SK-N-SH (cell line): Measurements from ENCODE around the gene ZW10. TPM values are rescaled to one million over a fixed set of nuclear protein-coding genes. Genes with fewer than 3 reads are reported as not detected.

ENCODE experiments used
- CTCF ChIA-PET: fragments of 300-600, 350-600 bp; formaldehyde crosslinking; extraction: SDS; loops from one replicate; lab custom pipeline; 2021; lab: Yijun Ruan, JAX
- POLR2A ChIA-PET: fragments of 350-600 bp; sonication (Branson Sonifier 250); formaldehyde crosslinking; extraction: SDS; loops from one replicate; lab custom pipeline; 2020; ENCODE audit warnings: antibody characterized with exemption, inconsistent platforms; lab: Yijun Ruan, JAX
- DNase-seq: peaks from one replicate; pipeline ENCODE4 v3.0.0; 2012
- H2AFZ ChIP-seq: fragments of 200-600 bp; sonication (generic); 2 replicates; pipeline ENCODE4 v1.8.1; 2016; ENCODE audit warnings: antibody characterized with exemption, mild to moderate bottlenecking, low read depth
- H3F3A ChIP-seq: fragments of 200-600 bp; sonication (generic); replicated peaks from 2 replicates; pipeline ENCODE3; 2016; ENCODE audit warnings: antibody characterized with exemption, mild to moderate bottlenecking; ENCODE audit not compliant: insufficient read depth
- H3K27ac ChIP-seq, 2 experiments: fragments of 200-500 bp in 1 of 2; fragments of 200-600 bp in 1 of 2; sonication (Bioruptor generic) in 1 of 2; sonication (generic), shearing (Covaris generic) in 1 of 2; 2 replicates each; pipeline versions ENCODE4 v1.5.1 to v1.6.1; 2014 to 2016; ENCODE audit warnings: low read depth in 2 of 2, inconsistent platforms in 1 of 2, low read length in 1 of 2, mild to moderate bottlenecking in 1 of 2, mixed read lengths in 1 of 2
- H3K27me3 ChIP-seq: fragments of 200-600 bp; sonication (generic), shearing (Covaris generic); 2 replicates; pipeline ENCODE4 v1.6.1; 2016; ENCODE audit warnings: mixed run types; ENCODE audit not compliant: insufficient read depth
- H3K36me3 ChIP-seq, 2 experiments: fragments of 200-500 bp in 1 of 2; fragments of 200-600 bp in 1 of 2; sonication (Bioruptor generic) in 1 of 2; sonication (generic) in 1 of 2; replicated peaks in 1 of 2; 2 replicates each; pipeline versions ENCODE3 to v1.5.1; 2014 to 2016; ENCODE audit warnings: low read length in 1 of 2, mild to moderate bottlenecking in 1 of 2; ENCODE audit not compliant: insufficient read depth in 2 of 2, control insufficient read depth in 1 of 2
- H3K4me1 ChIP-seq, 2 experiments: fragments of 200-500 bp in 1 of 2; fragments of 200-600 bp in 1 of 2; sonication (Bioruptor generic) in 1 of 2; sonication (generic), shearing (Covaris generic) in 1 of 2; 2 replicates each; pipeline versions ENCODE4 v1.5.1 to v1.6.1; 2014 to 2016; ENCODE audit warnings: low read depth in 1 of 2, low read length in 1 of 2, mixed run types in 1 of 2; ENCODE audit not compliant: insufficient read depth in 2 of 2, control insufficient read depth in 1 of 2
- H3K4me2 ChIP-seq: fragments of 200-600 bp; sonication (generic), shearing (Covaris generic); 2 replicates; pipeline ENCODE4 v1.6.1; 2017; ENCODE audit warnings: mixed run types
- H3K4me3 ChIP-seq, 2 experiments: fragments of 200-500 bp in 1 of 2; fragments of 200-600 bp in 1 of 2; sonication (Bioruptor generic) in 1 of 2; sonication (generic), shearing (Covaris generic) in 1 of 2; 2 replicates each; pipeline versions ENCODE4 v1.5.1 to v1.8.1; 2014 to 2016; ENCODE audit warnings: low read depth in 2 of 2, inconsistent platforms in 1 of 2, low read length in 1 of 2, mild to moderate bottlenecking in 1 of 2, mixed read lengths in 1 of 2, moderate library complexity in 1 of 2
- H3K79me2 ChIP-seq: fragments of 200-600 bp; sonication (generic); 2 replicates; pipeline ENCODE4 v1.8.1; 2017; ENCODE audit warnings: mild to moderate bottlenecking; ENCODE audit not compliant: insufficient read depth
- H3K9ac ChIP-seq: fragments of 200-600 bp; sonication (generic); 2 replicates; pipeline ENCODE4 v1.6.1; 2017; ENCODE audit warnings: mixed run types
- H3K9me2 ChIP-seq: fragments of 200-600 bp; sonication (generic); 2 replicates; pipeline ENCODE4 v1.6.1; 2017; ENCODE audit warnings: mixed run types
- H3K9me3 ChIP-seq: fragments of 200-600 bp; sonication (generic); 2 replicates; pipeline ENCODE4 v1.6.1; 2017; ENCODE audit warnings: mixed run types, mild to moderate bottlenecking, moderate library complexity
- H4K20me1 ChIP-seq: fragments of 200-600 bp; sonication (generic); 2 replicates; pipeline ENCODE4 v1.6.1; 2017; ENCODE audit warnings: mild to moderate bottlenecking, mixed run types; ENCODE audit not compliant: insufficient read depth
- ELF1 ChIP-seq: IDR thresholded peaks from 2 replicates; pipeline ENCODE4 v1.4.0; 2012
- EZH2phosphoT487 ChIP-seq: fragments of 200-600 bp; sonication (generic); IDR thresholded peaks from 2 replicates; pipeline ENCODE4 v1.6.1; 2017; ENCODE audit warnings: low read depth, mixed run types, mild to moderate bottlenecking, antibody characterized with exemption, moderate library complexity, borderline replicate concordance
- FOSL2 ChIP-seq: IDR thresholded peaks from 2 replicates; pipeline ENCODE4 v1.4.0; 2012; ENCODE audit warnings: low read depth, mild to moderate bottlenecking, moderate library complexity, borderline replicate concordance
- FOXM1 ChIP-seq: IDR thresholded peaks from 2 replicates; pipeline ENCODE4 v1.4.0; 2012; ENCODE audit warnings: low read depth, mild to moderate bottlenecking
- GABPA ChIP-seq: IDR thresholded peaks from 2 replicates; pipeline ENCODE4 v1.4.0; 2012; ENCODE audit warnings: low read depth, mild to moderate bottlenecking
- MEF2A ChIP-seq: IDR thresholded peaks from 2 replicates; pipeline ENCODE4 v1.4.0; 2012; ENCODE audit warnings: low read depth, borderline replicate concordance
- MXI1 ChIP-seq: IDR thresholded peaks from 2 replicates; pipeline ENCODE4 v1.6.1; 2012; ENCODE audit warnings: mild to moderate bottlenecking, low read depth, low read length, improper control_type of control experiment
- NFIC ChIP-seq: IDR thresholded peaks from 2 replicates; pipeline ENCODE4 v1.4.0; 2012; ENCODE audit warnings: borderline replicate concordance
- NRF1 ChIP-seq: IDR thresholded peaks from 2 replicates; pipeline ENCODE4 v1.6.1; 2012; ENCODE audit warnings: low read depth, mild to moderate bottlenecking, low read length
- POLR2AphosphoS5 ChIP-seq: IDR thresholded peaks from 2 replicates; pipeline ENCODE4 v1.6.1; 2012; ENCODE audit warnings: low read depth, low read length
- RCOR1 ChIP-seq: fragments of 150-350 bp; IDR thresholded peaks from 2 replicates; pipeline ENCODE4 v1.6.1; 2017; ENCODE audit warnings: antibody characterized with exemption, low read length
- RFX5 ChIP-seq: IDR thresholded peaks from 2 replicates; pipeline ENCODE4 v1.6.1; 2012; ENCODE audit warnings: mild to moderate bottlenecking, improper control_type of control experiment, low read length
- RXRA ChIP-seq: IDR thresholded peaks from 2 replicates; pipeline ENCODE4 v1.4.0; 2012; ENCODE audit warnings: low read depth, mild to moderate bottlenecking, borderline replicate concordance
- SIN3A ChIP-seq: IDR thresholded peaks from 2 replicates; pipeline ENCODE4 v1.6.1; 2012; ENCODE audit warnings: low read depth, mild to moderate bottlenecking, low read length, moderate library complexity, borderline replicate concordance
- SMC3 ChIP-seq: IDR thresholded peaks from 2 replicates; pipeline ENCODE4 v1.6.1; 2012; ENCODE audit warnings: low read depth, low read length, improper control_type of control experiment
- TAF1 ChIP-seq: IDR thresholded peaks from 2 replicates; pipeline ENCODE4 v1.6.1; 2012; ENCODE audit warnings: low read depth, mild to moderate bottlenecking, low read length, moderate library complexity, borderline replicate concordance
- TCF12 ChIP-seq: IDR thresholded peaks from 2 replicates; pipeline ENCODE4 v1.4.0; 2012
- USF1 ChIP-seq: IDR thresholded peaks from 2 replicates; pipeline ENCODE4 v1.4.0; 2012; ENCODE audit warnings: low read depth, borderline replicate concordance
- WGBS: methylation state at CpG from one replicate; pipeline ENCODE4 v1.1.6; 2017; ENCODE audit warnings: low lambda C conversion rate; 5-methylcytosine and 5-hydroxymethylcytosine counted together
- polyA plus RNA-seq, 3 experiments: library from polyadenylated mRNA; depleted of rRNA; stranded (reverse); fragments of >200 nt; gene quantifications; 2 replicates each; pipeline ENCODE4 v1.2.3, GENCODE V29; 2012
- TF ChIP-seq, protein P1 (sequence below): fragments of 150-350 bp; IDR thresholded peaks from 2 replicates; pipeline ENCODE4 v1.6.1; 2017; ENCODE audit warnings: antibody characterized with exemption, low read length, low read depth, borderline replicate concordance
- TF ChIP-seq, protein P2 (sequence below): fragments of 150-350 bp; IDR thresholded peaks from 2 replicates; pipeline ENCODE4 v1.6.1; 2016; ENCODE audit warnings: mild to moderate bottlenecking, low read depth, low read length
- TF ChIP-seq, protein P3 (sequence below): fragments of 200-600 bp; sonication (generic); IDR thresholded peaks from 2 replicates; pipeline ENCODE4 v1.6.1; 2017; ENCODE audit warnings: antibody characterized with exemption, mild to moderate bottlenecking, moderate library complexity

The ZW10 gene
- polyA plus RNA-seq, 1 of the 3 experiments (the other 2 are of a cell fraction) = 6.1 TPM

- CTCF ChIA-PET = interaction anchor here (0.7 to 2.6 kb wide), 3 partner anchors 17 to 378 kb away, joined by 3 to 7 read pairs (median 4); no protein-coding TSS in a partner anchor
- Histone ChIP-seq H3K4me2 (no peak overlapping the region), H2AFZ (no peak overlapping the region), H3K9me2 (no peaks in the 10 kb centered on the region), H3K4me1 (peaks cover 0 to 11% of the 10 kb centered on the region in 2 experiments; a peak in 1 of 4 replicates), H4K20me1 (no peaks in the 10 kb centered on the region), H3K27me3 (no peaks in the 10 kb centered on the region), H3K79me2 (no peaks in the 10 kb centered on the region), H3K36me3 (no peaks in the 10 kb centered on the region), H3K9ac (no peak overlapping the region), H3K27ac (no peak overlapping the region), H3F3A (no peaks in the 10 kb centered on the region), H3K4me3 (no peak overlapping the region), H3K9me3 (no peaks in the 10 kb centered on the region)
- 57% methylated on average over 5 of the region's 5 CpGs for WGBS
- no peak for DNase-seq
- POLR2A ChIA-PET = no interaction called here
- no peak for TF ChIP-seq NFIC
- no peak for TF ChIP-seq NRF1
- TF ChIP-seq MEF2A = no peak
- no peak for TF ChIP-seq FOSL2
- TF ChIP-seq FOXM1 = no peak
- TF ChIP-seq, protein P1, sequence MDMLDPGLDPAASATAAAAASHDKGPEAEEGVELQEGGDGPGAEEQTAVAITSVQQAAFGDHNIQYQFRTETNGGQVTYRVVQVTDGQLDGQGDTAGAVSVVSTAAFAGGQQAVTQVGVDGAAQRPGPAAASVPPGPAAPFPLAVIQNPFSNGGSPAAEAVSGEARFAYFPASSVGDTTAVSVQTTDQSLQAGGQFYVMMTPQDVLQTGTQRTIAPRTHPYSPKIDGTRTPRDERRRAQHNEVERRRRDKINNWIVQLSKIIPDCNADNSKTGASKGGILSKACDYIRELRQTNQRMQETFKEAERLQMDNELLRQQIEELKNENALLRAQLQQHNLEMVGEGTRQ = no peak
- no peak for TF ChIP-seq POLR2AphosphoS5
- TF ChIP-seq ELF1 = no peak
- no peak for TF ChIP-seq SMC3
- TF ChIP-seq, protein P2, sequence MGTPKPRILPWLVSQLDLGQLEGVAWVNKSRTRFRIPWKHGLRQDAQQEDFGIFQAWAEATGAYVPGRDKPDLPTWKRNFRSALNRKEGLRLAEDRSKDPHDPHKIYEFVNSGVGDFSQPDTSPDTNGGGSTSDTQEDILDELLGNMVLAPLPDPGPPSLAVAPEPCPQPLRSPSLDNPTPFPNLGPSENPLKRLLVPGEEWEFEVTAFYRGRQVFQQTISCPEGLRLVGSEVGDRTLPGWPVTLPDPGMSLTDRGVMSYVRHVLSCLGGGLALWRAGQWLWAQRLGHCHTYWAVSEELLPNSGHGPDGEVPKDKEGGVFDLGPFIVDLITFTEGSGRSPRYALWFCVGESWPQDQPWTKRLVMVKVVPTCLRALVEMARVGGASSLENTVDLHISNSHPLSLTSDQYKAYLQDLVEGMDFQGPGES = no peak
- TF ChIP-seq TCF12 = no peak
- no peak for TF ChIP-seq TAF1
- no peak for TF ChIP-seq USF1
- no peak for TF ChIP-seq EZH2phosphoT487
- TF ChIP-seq RCOR1 = no peak
Observed at GRCh38 chr11:113684496-113684895, 89.0 kb downstream of the ZW10 start.

GRCh38 chr11:113683481-113684046 is 89.9 kb downstream of the ZW10 start:
- 64% methylated on average over 4 of the region's 6 CpGs for WGBS
- H3K27ac ChIP-seq = no peak overlapping the region
- H3K9me2 ChIP-seq = no peaks in the 10 kb centered on the region
- no peak overlapping the region for H2AFZ ChIP-seq
- H3K9me3 ChIP-seq = no peaks in the 10 kb centered on the region
- H3K79me2 ChIP-seq = no peaks in the 10 kb centered on the region
- H3K36me3 ChIP-seq = no peaks in the 10 kb centered on the region
- H3F3A ChIP-seq = no peaks in the 10 kb centered on the region
- CTCF ChIA-PET = interaction anchor here (1.9 to 2.6 kb wide), 2 partner anchors 16 to 130 kb away, joined by 4 to 7 read pairs; no protein-coding TSS in a partner anchor
- no peak for TF ChIP-seq SMC3
- TF ChIP-seq FOXM1 = no peak
- TF ChIP-seq NFIC = no peak
- no peak for TF ChIP-seq FOSL2
- TF ChIP-seq, protein P3, sequence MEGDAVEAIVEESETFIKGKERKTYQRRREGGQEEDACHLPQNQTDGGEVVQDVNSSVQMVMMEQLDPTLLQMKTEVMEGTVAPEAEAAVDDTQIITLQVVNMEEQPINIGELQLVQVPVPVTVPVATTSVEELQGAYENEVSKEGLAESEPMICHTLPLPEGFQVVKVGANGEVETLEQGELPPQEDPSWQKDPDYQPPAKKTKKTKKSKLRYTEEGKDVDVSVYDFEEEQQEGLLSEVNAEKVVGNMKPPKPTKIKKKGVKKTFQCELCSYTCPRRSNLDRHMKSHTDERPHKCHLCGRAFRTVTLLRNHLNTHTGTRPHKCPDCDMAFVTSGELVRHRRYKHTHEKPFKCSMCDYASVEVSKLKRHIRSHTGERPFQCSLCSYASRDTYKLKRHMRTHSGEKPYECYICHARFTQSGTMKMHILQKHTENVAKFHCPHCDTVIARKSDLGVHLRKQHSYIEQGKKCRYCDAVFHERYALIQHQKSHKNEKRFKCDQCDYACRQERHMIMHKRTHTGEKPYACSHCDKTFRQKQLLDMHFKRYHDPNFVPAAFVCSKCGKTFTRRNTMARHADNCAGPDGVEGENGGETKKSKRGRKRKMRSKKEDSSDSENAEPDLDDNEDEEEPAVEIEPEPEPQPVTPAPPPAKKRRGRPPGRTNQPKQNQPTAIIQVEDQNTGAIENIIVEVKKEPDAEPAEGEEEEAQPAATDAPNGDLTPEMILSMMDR = no peak
- no peak for TF ChIP-seq GABPA
- TF ChIP-seq RFX5 = no peak
- TF ChIP-seq RXRA = no peak
- TF ChIP-seq MXI1 = no peak
- no peak for TF ChIP-seq SIN3A
- H3K27me3 ChIP-seq = 0 out of 2 replicates have a peak, but pooled peaks cover 5% of the 10 kb centered on the region
- no peak overlapping the region for H3K4me2 ChIP-seq
- no peak for DNase-seq
- H3K4me1 ChIP-seq = peaks cover 0 to 10% of the 10 kb centered on the region in 2 experiments; a peak in 1 of 4 replicates
- H4K20me1 ChIP-seq = no peaks in the 10 kb centered on the region
- H3K9ac ChIP-seq = no peak overlapping the region
- POLR2A ChIA-PET = no interaction called here
- no peak overlapping the region for H3K4me3 ChIP-seq
